Neural progenitor cell (in vitro differentiated cells): ENCODE data around the gene ST3GAL4.
A peak's percentile ranks its signal among the peaks of the same experiment; 100 is the strongest.
"Not testable (repeated sequence)": the region's sequence is repeated elsewhere in the genome, so short reads cannot be mapped to it uniquely, and the experiment has no call there.

Experiments used
- EZH2phosphoT487 ChIP-seq: fragments of 200-600 bp; sonication (generic); IDR thresholded peaks from 2 replicates; pipeline ENCODE4 v1.6.1; 2017; ENCODE audit warnings: antibody characterized with exemption
- TF ChIP-seq, protein P1 (sequence below): fragments of 200-600 bp; sonication (generic); IDR thresholded peaks from 2 replicates; pipeline ENCODE4 v1.5.1; 2017; ENCODE audit warnings: antibody characterized with exemption, mild to moderate bottlenecking

DNA sequence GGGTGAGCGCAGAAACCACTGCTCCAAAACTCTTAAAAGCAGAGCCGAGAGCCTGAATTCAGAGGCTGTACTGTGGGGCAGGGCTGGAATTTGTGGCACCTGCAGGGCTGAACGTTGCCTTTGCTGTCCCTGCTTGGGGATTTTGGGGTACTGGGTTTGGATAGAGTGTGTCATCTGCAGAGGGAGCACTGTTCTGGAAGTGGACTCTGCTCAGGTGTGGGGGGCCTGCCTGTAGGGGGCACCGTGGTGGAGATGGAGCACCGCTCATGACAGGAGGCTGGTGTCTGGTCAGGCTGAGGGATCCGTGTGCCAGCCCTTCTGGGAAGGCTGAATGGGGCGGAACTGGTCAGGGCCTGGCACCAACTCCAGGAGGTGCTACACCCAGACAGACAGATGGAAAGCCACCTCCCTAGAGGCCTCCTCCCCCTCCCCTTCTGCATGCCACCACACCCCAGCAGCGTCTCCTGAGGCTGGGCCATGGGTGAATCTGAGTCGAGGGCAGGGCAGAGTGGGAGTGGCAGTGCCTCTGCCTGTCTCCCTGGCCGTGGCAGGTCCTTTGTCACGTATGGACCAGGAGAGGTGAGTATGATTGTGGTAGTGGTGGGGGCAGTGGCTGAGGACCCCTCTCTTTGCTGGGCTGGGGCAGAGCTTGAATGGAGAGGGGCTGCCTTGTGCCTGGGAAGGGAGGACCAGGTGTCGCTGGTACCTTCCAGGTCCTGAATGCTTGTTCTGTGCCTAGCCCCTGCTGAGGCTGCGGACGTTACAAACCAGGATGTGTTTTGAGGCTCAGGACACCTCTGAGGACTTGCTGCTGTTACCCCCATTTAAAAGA, 11.6 kb downstream of the ST3GAL4 start:
- TF ChIP-seq, protein P1, sequence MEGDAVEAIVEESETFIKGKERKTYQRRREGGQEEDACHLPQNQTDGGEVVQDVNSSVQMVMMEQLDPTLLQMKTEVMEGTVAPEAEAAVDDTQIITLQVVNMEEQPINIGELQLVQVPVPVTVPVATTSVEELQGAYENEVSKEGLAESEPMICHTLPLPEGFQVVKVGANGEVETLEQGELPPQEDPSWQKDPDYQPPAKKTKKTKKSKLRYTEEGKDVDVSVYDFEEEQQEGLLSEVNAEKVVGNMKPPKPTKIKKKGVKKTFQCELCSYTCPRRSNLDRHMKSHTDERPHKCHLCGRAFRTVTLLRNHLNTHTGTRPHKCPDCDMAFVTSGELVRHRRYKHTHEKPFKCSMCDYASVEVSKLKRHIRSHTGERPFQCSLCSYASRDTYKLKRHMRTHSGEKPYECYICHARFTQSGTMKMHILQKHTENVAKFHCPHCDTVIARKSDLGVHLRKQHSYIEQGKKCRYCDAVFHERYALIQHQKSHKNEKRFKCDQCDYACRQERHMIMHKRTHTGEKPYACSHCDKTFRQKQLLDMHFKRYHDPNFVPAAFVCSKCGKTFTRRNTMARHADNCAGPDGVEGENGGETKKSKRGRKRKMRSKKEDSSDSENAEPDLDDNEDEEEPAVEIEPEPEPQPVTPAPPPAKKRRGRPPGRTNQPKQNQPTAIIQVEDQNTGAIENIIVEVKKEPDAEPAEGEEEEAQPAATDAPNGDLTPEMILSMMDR: peak; percentile 33
- not testable (repeated sequence) for TF ChIP-seq EZH2phosphoT487
